ENCODE results near the gene MAMDC4.

The MAMDC4 gene

DNA sequence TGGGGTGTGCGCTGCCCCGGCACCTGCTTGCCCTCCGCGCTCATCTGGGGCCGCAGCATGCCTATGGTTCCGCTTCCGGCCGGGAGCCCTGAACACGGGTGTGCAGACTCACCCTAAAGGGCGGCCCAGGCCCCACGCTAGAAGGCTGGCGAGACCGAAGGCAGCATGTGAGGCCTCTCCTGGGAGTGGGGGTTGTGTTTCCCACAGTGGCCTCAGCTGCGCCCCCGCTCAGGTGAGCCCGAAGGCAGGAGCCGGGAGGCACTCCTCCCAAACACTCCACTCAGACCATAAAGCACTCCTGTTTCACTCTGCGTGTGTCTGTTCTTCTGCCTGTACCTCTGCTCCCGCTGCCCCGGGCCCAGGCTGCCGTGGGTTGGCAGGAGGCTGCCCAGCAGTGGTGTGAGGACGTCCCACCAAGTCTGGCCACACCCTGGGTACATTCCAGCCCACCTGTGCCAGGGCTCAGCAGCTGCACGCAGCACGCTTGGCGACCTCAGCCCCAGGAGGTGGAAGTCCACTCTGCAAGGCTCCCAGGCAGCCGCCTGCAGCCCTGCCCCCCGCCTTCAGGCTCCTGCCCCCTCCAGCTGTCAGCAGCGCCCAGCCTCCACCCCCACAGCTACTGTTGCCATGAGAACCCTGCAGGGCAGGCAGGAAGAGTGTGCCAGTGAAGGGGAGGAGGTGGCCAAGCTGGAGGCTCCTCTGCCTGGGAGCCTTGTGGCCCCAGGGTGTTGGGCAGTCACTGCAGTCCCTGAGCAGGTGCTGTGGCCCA is 11.1 kb upstream of the MAMDC4 start (continued):
- TF ChIP-seq ZSCAN5A (tag by site-specific recombination; IDR thresholded peaks at IDR 0.05) (no peak; the same call in 1 of the 2 replicates), ZNF776 (tag by site-specific recombination; IDR thresholded peaks at IDR 0.05; ENCODE audit: borderline replicate concordance) (no peak), ZFP3 (tag by site-specific recombination; IDR thresholded peaks at IDR 0.05; ENCODE audit: low read depth) (no peak), ZNF629 (tag by site-specific recombination; IDR thresholded peaks at IDR 0.05) (peak; percentile 17; the same call in 1 of the 2 replicates), KLF7 (tag by site-specific recombination; IDR thresholded peaks at IDR 0.05; ENCODE audit: borderline replicate concordance) (no peak), ZNF426 (tag by site-specific recombination; IDR thresholded peaks at IDR 0.05) (no peak), ZNF585B (tag by site-specific recombination; IDR thresholded peaks at IDR 0.05) (no peak), ZNF184 (tag by site-specific recombination; IDR thresholded peaks at IDR 0.05) (no peak), ZNF747 (tag by site-specific recombination; IDR thresholded peaks at IDR 0.05) (no peak), GLIS1 (tag by site-specific recombination; IDR thresholded peaks at IDR 0.05) (peak; percentile 97), ZNF777 (tag by site-specific recombination; IDR thresholded peaks at IDR 0.05; ENCODE audit: borderline replicate concordance) (no peak), ZIC2 (tag by site-specific recombination; IDR thresholded peaks at IDR 0.05) (peak; percentile 99), ZNF138 (tag by site-specific recombination; IDR thresholded peaks at IDR 0.05; ENCODE audit: borderline replicate concordance) (no peak), ZNF692 (tag by site-specific recombination; IDR thresholded peaks at IDR 0.05) (no peak), ZNF19 (tag by site-specific recombination; IDR thresholded peaks at IDR 0.05; ENCODE audit: low read depth) (no peak), ZNF266 (tag by site-specific recombination; IDR thresholded peaks at IDR 0.05; ENCODE audit: low read depth) (no peak), ZNF600 (tag by site-specific recombination; IDR thresholded peaks at IDR 0.05) (peak; percentile 79), ZBTB21 (tag by site-specific recombination; IDR thresholded peaks at IDR 0.05) (no peak), ZBTB20 (tag by site-specific recombination; IDR thresholded peaks at IDR 0.05) (0 out of 2 replicates have a peak, but pooled peaks have one; percentile 24), ZBTB49 (tag by site-specific recombination; IDR thresholded peaks at IDR 0.05; ENCODE audit: low read depth) (no peak), ZNF624 (tag by site-specific recombination; IDR thresholded peaks at IDR 0.05) (no peak), ZNF133 (tag by site-specific recombination; IDR thresholded peaks at IDR 0.05) (no peak), OSR2 (tag by site-specific recombination; IDR thresholded peaks at IDR 0.05) (peak; percentile 85), ZNF335 (tag by site-specific recombination; conservative IDR thresholded peaks at IDR 0.05) (peak; percentile 88), ZNF10 (tag by site-specific recombination; IDR thresholded peaks at IDR 0.05) (peak; percentile 81), ZNF366 (tag by site-specific recombination; conservative IDR thresholded peaks at IDR 0.05) (peak; percentile 62), ZXDB (tag by site-specific recombination; IDR thresholded peaks at IDR 0.05) (no peak), ELK4 (IDR thresholded peaks at IDR 0.05; ENCODE audit: borderline replicate concordance, low read depth, low read length) (no peak)
- TF ChIP-seq, protein P1, sequence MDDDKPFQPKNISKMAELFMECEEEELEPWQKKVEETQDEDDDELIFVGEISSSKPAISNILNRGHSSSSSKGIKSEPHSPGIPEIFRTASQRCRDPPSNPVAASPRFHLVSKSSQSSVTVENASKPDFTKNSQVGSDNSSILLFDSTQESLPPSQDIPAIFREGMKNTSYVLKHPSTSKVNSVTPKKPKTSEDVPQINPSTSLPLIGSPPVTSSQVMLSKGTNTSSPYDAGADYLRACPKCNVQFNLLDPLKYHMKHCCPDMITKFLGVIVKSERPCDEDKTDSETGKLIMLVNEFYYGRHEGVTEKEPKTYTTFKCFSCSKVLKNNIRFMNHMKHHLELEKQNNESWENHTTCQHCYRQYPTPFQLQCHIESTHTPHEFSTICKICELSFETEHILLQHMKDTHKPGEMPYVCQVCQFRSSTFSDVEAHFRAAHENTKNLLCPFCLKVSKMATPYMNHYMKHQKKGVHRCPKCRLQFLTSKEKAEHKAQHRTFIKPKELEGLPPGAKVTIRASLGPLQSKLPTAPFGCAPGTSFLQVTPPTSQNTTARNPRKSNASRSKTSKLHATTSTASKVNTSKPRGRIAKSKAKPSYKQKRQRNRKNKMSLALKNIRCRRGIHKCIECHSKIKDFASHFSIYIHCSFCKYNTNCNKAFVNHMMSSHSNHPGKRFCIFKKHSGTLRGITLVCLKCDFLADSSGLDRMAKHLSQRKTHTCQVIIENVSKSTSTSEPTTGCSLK (tag by site-specific recombination; IDR thresholded peaks at IDR 0.05) = no peak
- TF ChIP-seq, protein P2, sequence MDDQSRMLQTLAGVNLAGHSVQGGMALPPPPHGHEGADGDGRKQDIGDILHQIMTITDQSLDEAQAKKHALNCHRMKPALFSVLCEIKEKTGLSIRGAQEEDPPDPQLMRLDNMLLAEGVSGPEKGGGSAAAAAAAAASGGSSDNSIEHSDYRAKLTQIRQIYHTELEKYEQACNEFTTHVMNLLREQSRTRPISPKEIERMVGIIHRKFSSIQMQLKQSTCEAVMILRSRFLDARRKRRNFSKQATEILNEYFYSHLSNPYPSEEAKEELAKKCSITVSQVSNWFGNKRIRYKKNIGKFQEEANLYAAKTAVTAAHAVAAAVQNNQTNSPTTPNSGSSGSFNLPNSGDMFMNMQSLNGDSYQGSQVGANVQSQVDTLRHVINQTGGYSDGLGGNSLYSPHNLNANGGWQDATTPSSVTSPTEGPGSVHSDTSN (CRISPR knock-in tag; IDR thresholded peaks at IDR 0.05) = peak; percentile 26; the same call in 1 of the 2 replicates
